HL-60 (cell line): ENCODE data around the gene RNF151.

Source experiments
- POLR2AphosphoS5 ChIP-seq: IDR thresholded peaks from 2 replicates; pipeline ENCODE4 v1.6.1; 2012; ENCODE audit warnings: low read depth
- TF ChIP-seq, protein P1 (sequence below): IDR thresholded peaks from 2 replicates; pipeline ENCODE4 v1.6.1; 2012; ENCODE audit warnings: low read depth; ENCODE audit not compliant: insufficient replicate concordance
- TF ChIP-seq, protein P2 (sequence below): IDR thresholded peaks from one replicate; pipeline ENCODE4 v1.5.1; 2011; ENCODE audit warnings: low read length, control low read depth, inconsistent platforms; ENCODE audit not compliant: insufficient read depth

DNA sequence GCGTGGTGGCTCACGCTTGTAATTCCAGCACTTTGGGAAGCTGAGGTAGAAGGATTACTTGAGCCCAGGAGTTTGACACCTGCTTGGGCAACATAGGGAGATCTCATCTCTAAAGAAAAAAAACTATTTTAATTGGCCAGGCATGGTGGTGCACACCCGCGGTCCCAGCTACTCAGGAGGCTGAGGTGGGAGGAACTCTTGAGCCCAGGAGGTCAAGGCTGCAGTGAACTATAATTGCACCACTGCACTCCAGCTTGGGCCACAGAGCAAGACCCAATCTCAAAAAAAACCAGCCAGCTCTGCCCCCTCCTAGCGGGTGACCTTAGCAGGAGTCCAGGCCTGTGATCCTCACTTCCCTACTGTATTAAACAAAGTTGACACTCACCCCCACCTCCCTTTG is 42.6 kb upstream of the RNF151 start:
- TF ChIP-seq, protein P1, sequence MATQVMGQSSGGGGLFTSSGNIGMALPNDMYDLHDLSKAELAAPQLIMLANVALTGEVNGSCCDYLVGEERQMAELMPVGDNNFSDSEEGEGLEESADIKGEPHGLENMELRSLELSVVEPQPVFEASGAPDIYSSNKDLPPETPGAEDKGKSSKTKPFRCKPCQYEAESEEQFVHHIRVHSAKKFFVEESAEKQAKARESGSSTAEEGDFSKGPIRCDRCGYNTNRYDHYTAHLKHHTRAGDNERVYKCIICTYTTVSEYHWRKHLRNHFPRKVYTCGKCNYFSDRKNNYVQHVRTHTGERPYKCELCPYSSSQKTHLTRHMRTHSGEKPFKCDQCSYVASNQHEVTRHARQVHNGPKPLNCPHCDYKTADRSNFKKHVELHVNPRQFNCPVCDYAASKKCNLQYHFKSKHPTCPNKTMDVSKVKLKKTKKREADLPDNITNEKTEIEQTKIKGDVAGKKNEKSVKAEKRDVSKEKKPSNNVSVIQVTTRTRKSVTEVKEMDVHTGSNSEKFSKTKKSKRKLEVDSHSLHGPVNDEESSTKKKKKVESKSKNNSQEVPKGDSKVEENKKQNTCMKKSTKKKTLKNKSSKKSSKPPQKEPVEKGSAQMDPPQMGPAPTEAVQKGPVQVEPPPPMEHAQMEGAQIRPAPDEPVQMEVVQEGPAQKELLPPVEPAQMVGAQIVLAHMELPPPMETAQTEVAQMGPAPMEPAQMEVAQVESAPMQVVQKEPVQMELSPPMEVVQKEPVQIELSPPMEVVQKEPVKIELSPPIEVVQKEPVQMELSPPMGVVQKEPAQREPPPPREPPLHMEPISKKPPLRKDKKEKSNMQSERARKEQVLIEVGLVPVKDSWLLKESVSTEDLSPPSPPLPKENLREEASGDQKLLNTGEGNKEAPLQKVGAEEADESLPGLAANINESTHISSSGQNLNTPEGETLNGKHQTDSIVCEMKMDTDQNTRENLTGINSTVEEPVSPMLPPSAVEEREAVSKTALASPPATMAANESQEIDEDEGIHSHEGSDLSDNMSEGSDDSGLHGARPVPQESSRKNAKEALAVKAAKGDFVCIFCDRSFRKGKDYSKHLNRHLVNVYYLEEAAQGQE, result no peak
- TF ChIP-seq, protein P2, sequence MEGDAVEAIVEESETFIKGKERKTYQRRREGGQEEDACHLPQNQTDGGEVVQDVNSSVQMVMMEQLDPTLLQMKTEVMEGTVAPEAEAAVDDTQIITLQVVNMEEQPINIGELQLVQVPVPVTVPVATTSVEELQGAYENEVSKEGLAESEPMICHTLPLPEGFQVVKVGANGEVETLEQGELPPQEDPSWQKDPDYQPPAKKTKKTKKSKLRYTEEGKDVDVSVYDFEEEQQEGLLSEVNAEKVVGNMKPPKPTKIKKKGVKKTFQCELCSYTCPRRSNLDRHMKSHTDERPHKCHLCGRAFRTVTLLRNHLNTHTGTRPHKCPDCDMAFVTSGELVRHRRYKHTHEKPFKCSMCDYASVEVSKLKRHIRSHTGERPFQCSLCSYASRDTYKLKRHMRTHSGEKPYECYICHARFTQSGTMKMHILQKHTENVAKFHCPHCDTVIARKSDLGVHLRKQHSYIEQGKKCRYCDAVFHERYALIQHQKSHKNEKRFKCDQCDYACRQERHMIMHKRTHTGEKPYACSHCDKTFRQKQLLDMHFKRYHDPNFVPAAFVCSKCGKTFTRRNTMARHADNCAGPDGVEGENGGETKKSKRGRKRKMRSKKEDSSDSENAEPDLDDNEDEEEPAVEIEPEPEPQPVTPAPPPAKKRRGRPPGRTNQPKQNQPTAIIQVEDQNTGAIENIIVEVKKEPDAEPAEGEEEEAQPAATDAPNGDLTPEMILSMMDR, result no peak
- TF ChIP-seq POLR2AphosphoS5, result no peak
